Measurements from ENCODE around the gene SEMA5A. TPM values are rescaled to one million over a fixed set of nuclear protein-coding genes. Genes with fewer than 3 reads are reported as not detected.
"Not testable (repeated sequence)": the region's sequence is repeated elsewhere in the genome, so short reads cannot be mapped to it uniquely, and the experiment has no call there.

The SEMA5A gene
- total RNA-seq, 1 experiment from 2014 or later = 9.3 TPM

DNA sequence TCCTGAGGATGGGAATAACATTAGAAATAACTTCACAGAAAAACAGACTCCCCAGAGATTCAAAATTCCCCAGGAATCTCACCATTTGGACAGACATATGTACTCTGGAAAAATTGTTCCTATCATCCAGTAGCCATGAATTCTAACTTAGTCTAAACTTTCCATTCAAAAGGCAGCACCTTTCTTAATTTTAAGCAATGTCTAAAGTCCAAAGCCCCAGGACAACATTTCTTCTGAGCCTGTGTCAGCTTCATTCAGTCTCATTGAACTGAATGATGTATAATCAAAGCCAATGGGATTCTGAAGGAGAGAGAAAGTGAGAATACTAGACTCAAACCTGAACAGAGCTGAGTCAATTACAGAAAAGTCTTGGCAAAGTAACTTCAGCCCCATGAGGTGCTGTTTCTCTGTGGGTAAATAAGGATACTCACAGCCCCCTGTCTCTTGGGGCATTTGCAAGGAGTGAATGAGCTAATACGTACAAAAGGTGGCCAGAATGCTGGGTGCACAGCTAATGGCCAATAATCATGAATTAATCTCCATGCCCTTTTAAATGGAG, 140.6 kb downstream of the SEMA5A start:
- H3K27me3 Mint-ChIP-seq (ENCODE audit: low read depth) = no peaks in the 10 kb centered on the region
- no peak for ATAC-seq
- TF ChIP-seq ZBTB21 (CRISPR knock-in tag; IDR thresholded peaks at IDR 0.05; ENCODE audit: borderline replicate concordance) (no peak), GRHL2 (CRISPR knock-in tag; IDR thresholded peaks at IDR 0.05; ENCODE audit: insufficient replicate concordance, severe bottlenecking) (no peak), HMGA2 (CRISPR knock-in tag; IDR thresholded peaks at IDR 0.05) (no peak), SMAD4 (CRISPR knock-in tag; IDR thresholded peaks at IDR 0.05) (no peak), NR2C2 (CRISPR knock-in tag; IDR thresholded peaks at IDR 0.05) (no peak), PRRX2 (CRISPR knock-in tag; IDR thresholded peaks at IDR 0.05) (no peak)
- TF ChIP-seq, protein P1, sequence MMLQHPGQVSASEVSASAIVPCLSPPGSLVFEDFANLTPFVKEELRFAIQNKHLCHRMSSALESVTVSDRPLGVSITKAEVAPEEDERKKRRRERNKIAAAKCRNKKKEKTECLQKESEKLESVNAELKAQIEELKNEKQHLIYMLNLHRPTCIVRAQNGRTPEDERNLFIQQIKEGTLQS (CRISPR knock-in tag; conservative IDR thresholded peaks at IDR 0.05) = no peak
- TF ChIP-seq, protein P2, sequence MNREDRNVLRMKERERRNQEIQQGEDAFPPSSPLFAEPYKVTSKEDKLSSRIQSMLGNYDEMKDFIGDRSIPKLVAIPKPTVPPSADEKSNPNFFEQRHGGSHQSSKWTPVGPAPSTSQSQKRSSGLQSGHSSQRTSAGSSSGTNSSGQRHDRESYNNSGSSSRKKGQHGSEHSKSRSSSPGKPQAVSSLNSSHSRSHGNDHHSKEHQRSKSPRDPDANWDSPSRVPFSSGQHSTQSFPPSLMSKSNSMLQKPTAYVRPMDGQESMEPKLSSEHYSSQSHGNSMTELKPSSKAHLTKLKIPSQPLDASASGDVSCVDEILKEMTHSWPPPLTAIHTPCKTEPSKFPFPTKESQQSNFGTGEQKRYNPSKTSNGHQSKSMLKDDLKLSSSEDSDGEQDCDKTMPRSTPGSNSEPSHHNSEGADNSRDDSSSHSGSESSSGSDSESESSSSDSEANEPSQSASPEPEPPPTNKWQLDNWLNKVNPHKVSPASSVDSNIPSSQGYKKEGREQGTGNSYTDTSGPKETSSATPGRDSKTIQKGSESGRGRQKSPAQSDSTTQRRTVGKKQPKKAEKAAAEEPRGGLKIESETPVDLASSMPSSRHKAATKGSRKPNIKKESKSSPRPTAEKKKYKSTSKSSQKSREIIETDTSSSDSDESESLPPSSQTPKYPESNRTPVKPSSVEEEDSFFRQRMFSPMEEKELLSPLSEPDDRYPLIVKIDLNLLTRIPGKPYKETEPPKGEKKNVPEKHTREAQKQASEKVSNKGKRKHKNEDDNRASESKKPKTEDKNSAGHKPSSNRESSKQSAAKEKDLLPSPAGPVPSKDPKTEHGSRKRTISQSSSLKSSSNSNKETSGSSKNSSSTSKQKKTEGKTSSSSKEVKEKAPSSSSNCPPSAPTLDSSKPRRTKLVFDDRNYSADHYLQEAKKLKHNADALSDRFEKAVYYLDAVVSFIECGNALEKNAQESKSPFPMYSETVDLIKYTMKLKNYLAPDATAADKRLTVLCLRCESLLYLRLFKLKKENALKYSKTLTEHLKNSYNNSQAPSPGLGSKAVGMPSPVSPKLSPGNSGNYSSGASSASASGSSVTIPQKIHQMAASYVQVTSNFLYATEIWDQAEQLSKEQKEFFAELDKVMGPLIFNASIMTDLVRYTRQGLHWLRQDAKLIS (CRISPR knock-in tag; IDR thresholded peaks at IDR 0.05; ENCODE audit: borderline replicate concordance) = no peak
- DNase-seq (ENCODE audit: low spot score) = no peak
- no peak overlapping the region for H3K4me3 Mint-ChIP-seq
- H3K36me3 Mint-ChIP-seq = no peaks in the 10 kb centered on the region
- H3K27ac Mint-ChIP-seq = no peak overlapping the region
- no peaks in the 10 kb centered on the region for H3K9me3 Mint-ChIP-seq
- peaks cover 3% of the 10 kb centered on the region; the same call in 1 of the 2 replicates for H3K4me1 Mint-ChIP-seq
- CTCF ChIA-PET = no interaction called here
- POLR2A ChIA-PET = no interaction called here

DNA sequence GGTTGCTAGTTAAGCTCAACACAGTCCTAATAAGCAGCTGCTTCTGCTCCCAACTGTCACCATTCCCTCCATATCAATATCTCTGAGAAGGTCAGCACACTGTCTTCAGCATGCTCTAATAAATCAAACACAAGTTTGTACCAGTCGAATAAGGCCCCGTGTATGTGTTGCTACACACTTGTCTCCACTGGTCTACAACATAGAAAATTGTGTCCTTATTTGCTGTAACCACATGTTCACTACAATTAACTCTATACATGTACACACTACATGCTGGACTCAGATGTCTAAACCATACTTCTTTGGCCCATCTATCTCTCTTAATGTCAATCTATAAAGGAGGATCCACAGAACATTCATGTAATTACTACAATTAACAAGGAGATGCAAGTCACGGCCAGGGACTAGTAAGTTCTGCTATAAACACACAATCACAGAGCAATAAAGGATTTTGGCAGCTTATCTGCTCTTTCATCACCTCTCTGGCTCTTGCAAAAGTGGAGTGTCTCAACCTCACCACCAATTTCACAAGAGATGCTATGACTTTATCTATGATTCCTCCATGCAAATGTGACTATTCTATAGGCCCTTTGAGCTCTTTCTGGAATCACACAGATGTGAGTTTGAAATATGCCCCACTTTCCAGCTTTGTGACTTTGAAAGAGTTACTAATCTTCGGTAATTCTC, 143.9 kb downstream of the SEMA5A start:
- Mint-ChIP-seq H3K4me1 (no peaks in the 10 kb centered on the region), H3K36me3 (0 out of 2 replicates have a peak, but pooled peaks cover 5% of the 10 kb centered on the region)

DNA sequence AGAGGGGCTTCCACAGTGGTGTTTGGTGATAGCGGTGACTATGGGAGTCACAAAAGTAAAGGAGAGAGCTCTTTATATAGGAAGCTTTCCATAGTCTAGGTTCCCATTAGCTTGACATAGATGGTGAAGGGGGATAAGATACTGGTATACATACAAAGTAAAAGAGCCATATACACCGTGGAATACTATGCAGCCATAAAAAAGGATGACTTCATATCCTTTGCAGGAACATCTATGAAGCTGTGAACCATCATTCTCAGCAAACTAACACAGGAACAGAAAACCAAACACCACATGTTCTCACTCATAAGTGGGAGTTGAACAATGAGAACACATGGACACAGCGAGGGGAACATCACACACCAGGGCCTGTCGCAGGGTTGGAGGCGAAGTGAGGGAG, 146.1 kb downstream of the SEMA5A start:
- H3K27ac Mint-ChIP-seq; H3K27me3 Mint-ChIP-seq (ENCODE audit: low read depth); CTCF ChIA-PET; POLR2A ChIA-PET; DNase-seq (ENCODE audit: low spot score); ATAC-seq; H3K4me3 Mint-ChIP-seq; H3K9me3 Mint-ChIP-seq; H3K36me3 Mint-ChIP-seq: not testable (repeated sequence)
- peaks cover 13% of the 10 kb centered on the region for H3K4me1 Mint-ChIP-seq

More for the DNA sequence above, 143.9 kb downstream of the SEMA5A start:
- DNase-seq (ENCODE audit: low spot score) = no peak
- ATAC-seq = no peak
- TF ChIP-seq ESRRA (CRISPR knock-in tag; IDR thresholded peaks at IDR 0.05; ENCODE audit: borderline replicate concordance) (no peak), NR3C1 (CRISPR knock-in tag; conservative IDR thresholded peaks at IDR 0.05; ENCODE audit: low read depth) (no peak), RORB (CRISPR knock-in tag; IDR thresholded peaks at IDR 0.05) (no peak), MXD4 (CRISPR knock-in tag; IDR thresholded peaks at IDR 0.05; ENCODE audit: borderline replicate concordance) (no peak), ATF1 (CRISPR knock-in tag; IDR thresholded peaks at IDR 0.05) (no peak), TP53 (CRISPR knock-in tag; IDR thresholded peaks at IDR 0.05) (no peak), JAZF1 (CRISPR knock-in tag; IDR thresholded peaks at IDR 0.05) (no peak)
- TF ChIP-seq, protein P1 (CRISPR knock-in tag; conservative IDR thresholded peaks at IDR 0.05) = no peak
- TF ChIP-seq, protein P3, sequence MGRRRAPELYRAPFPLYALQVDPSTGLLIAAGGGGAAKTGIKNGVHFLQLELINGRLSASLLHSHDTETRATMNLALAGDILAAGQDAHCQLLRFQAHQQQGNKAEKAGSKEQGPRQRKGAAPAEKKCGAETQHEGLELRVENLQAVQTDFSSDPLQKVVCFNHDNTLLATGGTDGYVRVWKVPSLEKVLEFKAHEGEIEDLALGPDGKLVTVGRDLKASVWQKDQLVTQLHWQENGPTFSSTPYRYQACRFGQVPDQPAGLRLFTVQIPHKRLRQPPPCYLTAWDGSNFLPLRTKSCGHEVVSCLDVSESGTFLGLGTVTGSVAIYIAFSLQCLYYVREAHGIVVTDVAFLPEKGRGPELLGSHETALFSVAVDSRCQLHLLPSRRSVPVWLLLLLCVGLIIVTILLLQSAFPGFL (CRISPR knock-in tag; IDR thresholded peaks at IDR 0.05; ENCODE audit: borderline replicate concordance) = no peak
- TF ChIP-seq, protein P4, sequence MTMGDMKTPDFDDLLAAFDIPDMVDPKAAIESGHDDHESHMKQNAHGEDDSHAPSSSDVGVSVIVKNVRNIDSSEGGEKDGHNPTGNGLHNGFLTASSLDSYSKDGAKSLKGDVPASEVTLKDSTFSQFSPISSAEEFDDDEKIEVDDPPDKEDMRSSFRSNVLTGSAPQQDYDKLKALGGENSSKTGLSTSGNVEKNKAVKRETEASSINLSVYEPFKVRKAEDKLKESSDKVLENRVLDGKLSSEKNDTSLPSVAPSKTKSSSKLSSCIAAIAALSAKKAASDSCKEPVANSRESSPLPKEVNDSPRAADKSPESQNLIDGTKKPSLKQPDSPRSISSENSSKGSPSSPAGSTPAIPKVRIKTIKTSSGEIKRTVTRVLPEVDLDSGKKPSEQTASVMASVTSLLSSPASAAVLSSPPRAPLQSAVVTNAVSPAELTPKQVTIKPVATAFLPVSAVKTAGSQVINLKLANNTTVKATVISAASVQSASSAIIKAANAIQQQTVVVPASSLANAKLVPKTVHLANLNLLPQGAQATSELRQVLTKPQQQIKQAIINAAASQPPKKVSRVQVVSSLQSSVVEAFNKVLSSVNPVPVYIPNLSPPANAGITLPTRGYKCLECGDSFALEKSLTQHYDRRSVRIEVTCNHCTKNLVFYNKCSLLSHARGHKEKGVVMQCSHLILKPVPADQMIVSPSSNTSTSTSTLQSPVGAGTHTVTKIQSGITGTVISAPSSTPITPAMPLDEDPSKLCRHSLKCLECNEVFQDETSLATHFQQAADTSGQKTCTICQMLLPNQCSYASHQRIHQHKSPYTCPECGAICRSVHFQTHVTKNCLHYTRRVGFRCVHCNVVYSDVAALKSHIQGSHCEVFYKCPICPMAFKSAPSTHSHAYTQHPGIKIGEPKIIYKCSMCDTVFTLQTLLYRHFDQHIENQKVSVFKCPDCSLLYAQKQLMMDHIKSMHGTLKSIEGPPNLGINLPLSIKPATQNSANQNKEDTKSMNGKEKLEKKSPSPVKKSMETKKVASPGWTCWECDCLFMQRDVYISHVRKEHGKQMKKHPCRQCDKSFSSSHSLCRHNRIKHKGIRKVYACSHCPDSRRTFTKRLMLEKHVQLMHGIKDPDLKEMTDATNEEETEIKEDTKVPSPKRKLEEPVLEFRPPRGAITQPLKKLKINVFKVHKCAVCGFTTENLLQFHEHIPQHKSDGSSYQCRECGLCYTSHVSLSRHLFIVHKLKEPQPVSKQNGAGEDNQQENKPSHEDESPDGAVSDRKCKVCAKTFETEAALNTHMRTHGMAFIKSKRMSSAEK (CRISPR knock-in tag; IDR thresholded peaks at IDR 0.05; ENCODE audit: borderline replicate concordance) = no peak
- TF ChIP-seq, protein P5, sequence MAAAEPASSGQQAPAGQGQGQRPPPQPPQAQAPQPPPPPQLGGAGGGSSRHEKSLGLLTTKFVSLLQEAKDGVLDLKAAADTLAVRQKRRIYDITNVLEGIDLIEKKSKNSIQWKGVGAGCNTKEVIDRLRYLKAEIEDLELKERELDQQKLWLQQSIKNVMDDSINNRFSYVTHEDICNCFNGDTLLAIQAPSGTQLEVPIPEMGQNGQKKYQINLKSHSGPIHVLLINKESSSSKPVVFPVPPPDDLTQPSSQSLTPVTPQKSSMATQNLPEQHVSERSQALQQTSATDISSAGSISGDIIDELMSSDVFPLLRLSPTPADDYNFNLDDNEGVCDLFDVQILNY (CRISPR knock-in tag; IDR thresholded peaks at IDR 0.05) = no peak
- Mint-ChIP-seq H3K27me3 (ENCODE audit: low read depth) (no peaks in the 10 kb centered on the region), H3K9me3 (peaks cover 6% of the 10 kb centered on the region), H3K27ac (no peak overlapping the region), H3K4me3 (no peak overlapping the region)
- CTCF ChIA-PET = no interaction called here
- POLR2A ChIA-PET = no interaction called here

All from WTC11 (cell line).